HEK293 (cell line): ENCODE results near the gene HAND2.

Source experiments
- CTCF ChIA-PET: fragments of 350-600 bp; formaldehyde crosslinking; extraction: SDS; loops from one replicate; lab custom pipeline; 2021; ENCODE audit warnings: antibody characterized with exemption; lab: Yijun Ruan, JAX
- POLR2A ChIA-PET: fragments of 300-600 bp; formaldehyde crosslinking; extraction: SDS; loops from one replicate; lab custom pipeline; 2020; ENCODE audit warnings: antibody characterized with exemption, inconsistent platforms; lab: Yijun Ruan, JAX
- H3K27ac ChIP-seq: fragments of 200-500 bp; sonication (Bioruptor generic); 2 replicates; pipeline ENCODE4 v1.5.1; 2014; ENCODE audit warnings: low read depth, low read length, control low read depth, inconsistent platforms; ENCODE audit errors: extremely low read depth
- H3K36me3 ChIP-seq, 2 experiments: fragments of 200-500 bp in 1 of 2; sonication (Bioruptor generic) in 1 of 2; 1 replicate in 1 of 2; 2 replicates in 1 of 2; pipeline ENCODE4 v1.5.1; 2014 to 2017; ENCODE audit warnings: inconsistent platforms in 2 of 2, low read length in 2 of 2; ENCODE audit not compliant: control insufficient read depth in 2 of 2, insufficient read depth in 1 of 2
- H3K4me1 ChIP-seq: fragments of 200-500 bp; sonication (Bioruptor generic); 2 replicates; pipeline ENCODE4 v1.5.1; 2014; ENCODE audit warnings: mild to moderate bottlenecking, low read length, inconsistent platforms; ENCODE audit not compliant: control insufficient read depth, insufficient read depth
- H3K4me3 ChIP-seq: 2 replicates; pipeline ENCODE4 v1.5.1; 2011; ENCODE audit warnings: low read depth, mild to moderate bottlenecking, control low read depth, low read length, moderate library complexity
- H3K9me3 ChIP-seq: fragments of 200-500 bp; sonication (Bioruptor generic); 2 replicates; pipeline ENCODE4 v1.5.1; 2014; ENCODE audit warnings: low read depth, low read length, inconsistent platforms; ENCODE audit not compliant: control insufficient read depth, insufficient read depth
- AEBP2 ChIP-seq: fragments of 450-650 bp; formaldehyde crosslinking; IDR thresholded peaks from 2 replicates; pipeline ENCODE4 v1.5.1; 2016; ENCODE audit warnings: missing biosample characterization, missing genetic modification characterization, borderline replicate concordance
- SCRT1 ChIP-seq: fragments of 450-650 bp; formaldehyde crosslinking; IDR thresholded peaks from 2 replicates; pipeline ENCODE4 v1.5.1; 2016; ENCODE audit warnings: missing biosample characterization, missing genetic modification characterization, borderline replicate concordance
- TSHZ1 ChIP-seq: fragments of 450-650 bp; formaldehyde crosslinking; IDR thresholded peaks from 2 replicates; pipeline ENCODE4 v1.5.1; 2016; ENCODE audit warnings: missing biosample characterization, missing genetic modification characterization, borderline replicate concordance
- ZNF138 ChIP-seq: fragments of 450-650 bp; formaldehyde crosslinking; IDR thresholded peaks from 2 replicates; pipeline ENCODE4 v1.5.1; 2016; ENCODE audit warnings: missing biosample characterization, missing genetic modification characterization, borderline replicate concordance
- ZNF16 ChIP-seq: fragments of 450-650 bp; formaldehyde crosslinking; IDR thresholded peaks from 2 replicates; pipeline ENCODE4 v1.5.1; 2016; ENCODE audit warnings: low read depth, missing biosample characterization, missing genetic modification characterization
- ZNF175 ChIP-seq: fragments of 450-650 bp; formaldehyde crosslinking; IDR thresholded peaks from 2 replicates; pipeline ENCODE4 v1.5.1; 2016; ENCODE audit warnings: missing biosample characterization, missing genetic modification characterization
- ZNF2 ChIP-seq: fragments of 450-650 bp; formaldehyde crosslinking; IDR thresholded peaks from 2 replicates; pipeline ENCODE4 v1.5.1; 2016; ENCODE audit warnings: missing biosample characterization, missing genetic modification characterization
- ZNF23 ChIP-seq: fragments of 450-650 bp; formaldehyde crosslinking; IDR thresholded peaks from 2 replicates; pipeline ENCODE4 v1.5.1; 2016; ENCODE audit warnings: missing biosample characterization, missing genetic modification characterization, borderline replicate concordance
- ZNF239 ChIP-seq: fragments of 450-650 bp; formaldehyde crosslinking; IDR thresholded peaks from 2 replicates; pipeline ENCODE4 v1.5.1; 2016; ENCODE audit warnings: missing biosample characterization, missing genetic modification characterization
- ZNF24 ChIP-seq: fragments of 450-650 bp; formaldehyde crosslinking; IDR thresholded peaks from 2 replicates; pipeline ENCODE4 v1.5.1; 2016; ENCODE audit warnings: missing biosample characterization, missing genetic modification characterization
- ZNF274 ChIP-seq, 2 experiments: fragments of 200-500 bp in 1 of 2; fragments of 450-650 bp in 1 of 2; sonication (Bioruptor generic) in 1 of 2; formaldehyde crosslinking in 1 of 2; IDR thresholded peaks; 2 replicates each; pipeline versions ENCODE4 v1.5.1 to v1.6.1; 2014 to 2016; ENCODE audit warnings: borderline replicate concordance in 1 of 2, inconsistent platforms in 1 of 2, low read length in 1 of 2, missing biosample characterization in 1 of 2, missing genetic modification characterization in 1 of 2
- ZNF391 ChIP-seq: fragments of 450-650 bp; formaldehyde crosslinking; IDR thresholded peaks from 2 replicates; pipeline ENCODE4 v1.5.1; 2016; ENCODE audit warnings: low read depth, missing biosample characterization, missing genetic modification characterization, borderline replicate concordance
- ZNF398 ChIP-seq: fragments of 450-650 bp; formaldehyde crosslinking; IDR thresholded peaks from 2 replicates; pipeline ENCODE4 v1.5.1; 2017; ENCODE audit warnings: missing biosample characterization, missing genetic modification characterization
- ZNF48 ChIP-seq: fragments of 450-650 bp; formaldehyde crosslinking; IDR thresholded peaks from 2 replicates; pipeline ENCODE4 v1.5.1; 2016; ENCODE audit warnings: missing biosample characterization, missing genetic modification characterization
- ZNF488 ChIP-seq: fragments of 450-650 bp; formaldehyde crosslinking; IDR thresholded peaks from 2 replicates; pipeline ENCODE4 v1.5.1; 2016; ENCODE audit warnings: missing biosample characterization, missing genetic modification characterization
- ZNF514 ChIP-seq: fragments of 450-650 bp; formaldehyde crosslinking; IDR thresholded peaks from 2 replicates; pipeline ENCODE4 v1.5.1; 2016; ENCODE audit warnings: missing biosample characterization, missing genetic modification characterization
- ZNF518A ChIP-seq: fragments of 450-650 bp; formaldehyde crosslinking; conservative IDR thresholded peaks from 2 replicates; pipeline ENCODE4 v1.5.1; 2016; ENCODE audit warnings: low read depth, missing biosample characterization, missing genetic modification characterization
- ZNF544 ChIP-seq: fragments of 450-650 bp; formaldehyde crosslinking; IDR thresholded peaks from 2 replicates; pipeline ENCODE4 v1.5.0; 2017; ENCODE audit warnings: missing biosample characterization, missing genetic modification characterization
- ZNF704 ChIP-seq: fragments of 450-650 bp; formaldehyde crosslinking; IDR thresholded peaks from 2 replicates; pipeline ENCODE4 v1.5.1; 2016; ENCODE audit warnings: missing biosample characterization, missing genetic modification characterization
- ZNF785 ChIP-seq: fragments of 450-650 bp; formaldehyde crosslinking; IDR thresholded peaks from 2 replicates; pipeline ENCODE4 v1.5.1; 2016; ENCODE audit warnings: missing biosample characterization, missing genetic modification characterization
- ZSCAN30 ChIP-seq: fragments of 450-650 bp; IDR thresholded peaks from 2 replicates; pipeline ENCODE4 v1.5.1; 2018; ENCODE audit warnings: missing biosample characterization, mild to moderate bottlenecking, missing genetic modification characterization, moderate library complexity

The HAND2 gene

GRCh38 chr4:173536808-173537429 lies 6.9 kb upstream of the HAND2 start:
- no peak overlapping the region for H3K4me3 ChIP-seq
- peaks cover 4% of the 10 kb centered on the region; the same call in 1 of the 2 replicates for H3K4me1 ChIP-seq
- no peaks in the 10 kb centered on the region for H3K9me3 ChIP-seq
- no peaks in the 10 kb centered on the region for H3K36me3 ChIP-seq
- TF ChIP-seq ZNF391 (no peak), ZNF544 (tag by site-specific recombination) (no peak), ZNF785 (no peak), ZNF488 (no peak), ZNF274 (IDR thresholded peaks at IDR 0.05; ENCODE audit: low read length) (no peak), ZNF274 (tag by site-specific recombination; IDR thresholded peaks at IDR 0.05; ENCODE audit: borderline replicate concordance) (no peak), ZNF16 (tag by site-specific recombination) (no peak), ZNF2 (tag by site-specific recombination) (no peak), ZNF24 (no peak), ZNF704 (tag by site-specific recombination) (no peak), ZNF514 (tag by site-specific recombination) (no peak), ZNF138 (tag by site-specific recombination) (no peak), ZNF239 (no peak), ZSCAN30 (tag by site-specific recombination) (no peak), AEBP2 (tag by site-specific recombination) (no peak)
- POLR2A ChIA-PET = no interaction called here
- H3K27ac ChIP-seq = no peak overlapping the region
- CTCF ChIA-PET = interaction anchor here (0.6 kb wide), 1 partner anchor 452 kb away, joined by 3 read pairs; no protein-coding TSS in a partner anchor

- Histone ChIP-seq H3K27ac (no peak overlapping the region), H3K9me3 (no peaks in the 10 kb centered on the region), H3K4me3 (no peak overlapping the region), H3K4me1 (peaks cover 4% of the 10 kb centered on the region; the same call in 1 of the 2 replicates), H3K36me3 (no peaks in the 10 kb centered on the region)
- POLR2A ChIA-PET = no interaction called here
- CTCF ChIA-PET = no interaction called here
- TF ChIP-seq ZNF175 (tag by site-specific recombination) (no peak), ZNF23 (no peak), ZNF48 (tag by site-specific recombination) (no peak), ZNF398 (tag by site-specific recombination) (no peak), SCRT1 (tag by site-specific recombination) (no peak), TSHZ1 (tag by site-specific recombination) (no peak), ZNF518A (tag by site-specific recombination) (no peak)
These were observed 5.9 kb upstream of the HAND2 start for GRCh38 chr4:173535957-173536356.
